Mucosa of descending colon (tissue), 3 donors: Measurements from ENCODE around the gene DLK2. TPM values are rescaled to one million over a fixed set of nuclear protein-coding genes. Genes with fewer than 3 reads are reported as not detected.
A peak's percentile ranks its signal among the peaks of the same experiment; 100 is the strongest.
"Not testable (repeated sequence)": the region's sequence is repeated elsewhere in the genome, so short reads cannot be mapped to it uniquely, and the experiment has no call there.

Source experiments
- ATAC-seq: fragments of 200-7000 bp; cut with Tn5 transposase; one replicate; pipeline ENCODE4 v1.9.1; 2020; ENCODE audit warnings: mild to moderate bottlenecking, moderate library complexity
- DNase-seq, 3 donors: peaks; one replicate each; pipeline ENCODE4 v3.0.0-alpha.2; 2020
- H3K36me3 ChIP-seq: fragments of 200-600 bp; one replicate; pipeline ENCODE4 v1.8.0; 2021; ENCODE audit warnings: low read depth, mild to moderate bottlenecking
- H3K4me1 ChIP-seq: fragments of 200-600 bp; one replicate; pipeline ENCODE4 v1.8.0; 2021; ENCODE audit warnings: low read depth, mild to moderate bottlenecking
- H3K4me3 ChIP-seq: fragments of 200-600 bp; one replicate; pipeline ENCODE4 v1.8.0; 2021; ENCODE audit warnings: mild to moderate bottlenecking
- H3K9me3 ChIP-seq: fragments of 200-600 bp; one replicate; pipeline ENCODE4 v1.8.0; 2021; ENCODE audit warnings: mild to moderate bottlenecking
- CTCF ChIP-seq: fragments of 200-600 bp; IDR thresholded peaks from one replicate; pipeline ENCODE4 v1.8.0; 2022; ENCODE audit warnings: antibody characterized with exemption, mild to moderate bottlenecking
- intact Hi-C, 2 donors: fragments of 100-400 bp; cut with DNase I in 1 of 2; cut with micrococcal nuclease in 1 of 2; formaldehyde crosslinking; loops; one replicate each; pipeline versions ENCODE4 v1.11.0 to v1.11.1; 2022; cut with DNase I, micrococcal nuclease
- long read RNA-seq, 2 donors: library from polyadenylated mRNA; unstranded; transcript quantifications; one replicate each; pipeline ENCODE4 v2.0.0, GENCODE V29; 2019 to 2021
- total RNA-seq, 3 donors: library from RNA; stranded (reverse); fragmentation: NEBNext Ultra II Directional in 2 of 3; extraction: Animal tissue kit (Norgen Biotek cat#: 25700) in 2 of 3; gene quantifications; one replicate each; pipeline versions ENCODE4 v1.2.1 to v1.2.4, GENCODE V29; 2021 to 2023
- donor health status: DM: no; HTN: no; CAD: no; lungs with moderate emphysema.
- donor health status: DM: no; HTN: no; CAD: no.
- donor health status: DM: no; HTN: yes; CAD: no.

DLK2 gene, protein sequence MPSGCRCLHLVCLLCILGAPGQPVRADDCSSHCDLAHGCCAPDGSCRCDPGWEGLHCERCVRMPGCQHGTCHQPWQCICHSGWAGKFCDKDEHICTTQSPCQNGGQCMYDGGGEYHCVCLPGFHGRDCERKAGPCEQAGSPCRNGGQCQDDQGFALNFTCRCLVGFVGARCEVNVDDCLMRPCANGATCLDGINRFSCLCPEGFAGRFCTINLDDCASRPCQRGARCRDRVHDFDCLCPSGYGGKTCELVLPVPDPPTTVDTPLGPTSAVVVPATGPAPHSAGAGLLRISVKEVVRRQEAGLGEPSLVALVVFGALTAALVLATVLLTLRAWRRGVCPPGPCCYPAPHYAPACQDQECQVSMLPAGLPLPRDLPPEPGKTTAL
- total RNA-seq = under 1 TPM in 1 of 3 donors, not detected in 2; 0.47 TPM
- long read RNA-seq, donor 1, partial matches to known transcripts = 1 of 1 reads
- long read RNA-seq, donor 1, other reads (novel, unspliced or antisense) = 0 of 1 reads
- long read RNA-seq, donor 2 = 0 reads

GRCh38 chr6:43455531-43456428 is at the start of gene DLK2:
TSS of gene DLK2 (minus strand) at chr6:43455548. CDS start at chr6:43454825, 723 bp downstream.
- DNase-seq (peak in 2 of 3 donors; percentile 40 to 49), ATAC-seq (peak; percentile 48)
- TF ChIP-seq CTCF = no peak
- H3K4me3 ChIP-seq = no peak within 1 kb of the TSS
- no peaks in the 10 kb centered on the region for H3K9me3 ChIP-seq
- intact Hi-C loops = loop anchor here in 1 of 2 donors (10.0 kb wide), 1 partner anchor 49 kb away; no protein-coding TSS in a partner anchor
- H3K4me1 ChIP-seq = peaks cover 8% of the 10 kb centered on the region
- H3K36me3 ChIP-seq = no peaks in the 10 kb centered on the region

GRCh38 chr6:43503443-43503842 is 48.1 kb upstream of the DLK2 start:
- DNase-seq (no peak), ATAC-seq (no peak)
- no peak for TF ChIP-seq CTCF
- no peak overlapping the region for H3K4me3 ChIP-seq
- no peaks in the 10 kb centered on the region for H3K9me3 ChIP-seq
- H3K36me3 ChIP-seq = no peaks in the 10 kb centered on the region
- H3K4me1 ChIP-seq = peaks cover 2% of the 10 kb centered on the region
- intact Hi-C loops = loop anchor here (10.0 kb wide), 2 partner anchors 49 to 119 kb away; partner anchors contain the start of gene DLK2 (in 1 of the 2)

- Histone ChIP-seq H3K4me3 (no peak overlapping the region), H3K9me3 (no peaks in the 10 kb centered on the region), H3K36me3 (no peaks in the 10 kb centered on the region), H3K4me1 (peaks cover 2% of the 10 kb centered on the region)
- DNase-seq (no peak), ATAC-seq (no peak)
- intact Hi-C loops = loop anchor here (10.0 kb wide), 2 partner anchors 48 to 118 kb away; partner anchors contain the start of gene DLK2 (in 1 of the 2)
- no peak for TF ChIP-seq CTCF
Observed at GRCh38 chr6:43502666-43503065, 47.3 kb upstream of the DLK2 start.

- intact Hi-C loops = loop anchor here (10.0 kb wide), 2 partner anchors 46 to 116 kb away; partner anchors contain the start of gene DLK2 (in 1 of the 2)
- Histone ChIP-seq H3K9me3 (no peaks in the 10 kb centered on the region), H3K36me3 (no peaks in the 10 kb centered on the region), H3K4me3 (no peak overlapping the region), H3K4me1 (no peaks in the 10 kb centered on the region)
- TF ChIP-seq CTCF = no peak
- no peak for DNase-seq
- no peak for ATAC-seq
Observed at GRCh38 chr6:43500921-43501320, 45.6 kb upstream of the DLK2 start.

DNA sequence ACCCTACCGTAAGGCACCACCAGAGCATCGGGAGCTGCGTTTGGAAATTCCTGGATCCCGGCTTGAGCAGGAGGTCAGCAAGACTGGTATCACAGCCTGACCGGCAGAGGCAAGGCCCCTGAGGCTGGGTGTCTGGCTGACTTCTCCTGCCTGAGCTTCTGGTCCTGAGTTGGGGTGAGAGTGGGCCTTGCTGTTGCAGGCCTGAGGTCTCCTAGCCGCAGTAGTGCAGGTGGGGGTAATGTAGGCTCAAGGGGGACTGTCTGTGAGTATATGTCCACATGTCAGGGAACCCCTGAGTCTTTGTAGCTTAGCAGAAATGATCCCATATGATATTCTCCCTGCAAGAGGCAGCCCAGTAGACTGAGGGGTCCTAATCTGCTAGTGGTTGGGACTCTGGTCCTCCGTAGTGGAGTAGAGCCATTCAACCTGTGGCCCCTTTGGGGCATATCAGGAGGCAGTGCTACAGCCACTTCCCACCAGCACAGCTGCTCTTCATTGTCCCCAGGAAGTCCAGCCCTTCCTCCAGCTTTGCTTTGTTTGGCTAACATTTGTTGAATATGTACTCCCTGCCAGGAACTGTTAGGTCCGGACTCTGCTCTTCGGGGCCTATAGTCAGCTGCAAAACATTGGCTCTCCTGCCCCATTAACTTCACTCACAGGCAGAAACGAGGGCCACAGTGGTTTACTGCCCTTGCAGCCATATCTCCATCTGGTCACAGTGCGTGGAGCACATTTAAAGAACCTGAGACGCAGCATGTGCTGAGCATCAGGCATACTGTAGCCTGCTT is 43.9 kb upstream of the DLK2 start:
- Histone ChIP-seq H3K4me3 (no peak overlapping the region), H3K36me3 (no peaks in the 10 kb centered on the region), H3K9me3 (no peaks in the 10 kb centered on the region), H3K4me1 (no peaks in the 10 kb centered on the region)
- ATAC-seq (no peak), DNase-seq (no peak)
- intact Hi-C loops = no loop called here
- no peak for TF ChIP-seq CTCF

- intact Hi-C loops, H3K4me1 ChIP-seq, H3K36me3 ChIP-seq, H3K4me3 ChIP-seq, DNase-seq, H3K9me3 ChIP-seq, ATAC-seq: not testable (repeated sequence)
Observed at GRCh38 chr6:43498291-43498690, 42.9 kb upstream of the DLK2 start.
